Sigmoid colon (tissue), 7 donors: ENCODE data around the gene TRPV5. TPM values are rescaled to one million over a fixed set of nuclear protein-coding genes. Genes with fewer than 3 reads are reported as not detected.

ENCODE experiments used
- DNase-seq: peaks from one replicate; pipeline ENCODE4 v3.0.0-alpha.2; 2019
- H3K27ac ChIP-seq, 4 donors: fragments of 200-600 bp; sonication (generic); one replicate each; pipeline ENCODE4 v1.5.1; 2016 to 2019; ENCODE audit warnings: mild to moderate bottlenecking in 1 of 4
- H3K27me3 ChIP-seq, 3 donors: fragments of 200-600 bp; sonication (generic); one replicate each; pipeline ENCODE4 v1.5.1; 2019; ENCODE audit warnings: mild to moderate bottlenecking in 1 of 3
- H3K36me3 ChIP-seq, 4 donors: fragments of 200-600 bp; sonication (generic); one replicate each; pipeline ENCODE4 v1.5.1; 2016 to 2019
- H3K4me1 ChIP-seq, 4 donors: fragments of 200-600 bp; sonication (generic); one replicate each; pipeline ENCODE4 v1.5.1; 2017 to 2019
- H3K4me3 ChIP-seq, 4 donors: fragments of 200-600 bp; sonication (generic); one replicate each; pipeline ENCODE4 v1.5.1; 2017 to 2019; ENCODE audit warnings: mild to moderate bottlenecking in 2 of 4, moderate library complexity in 1 of 4
- H3K9me3 ChIP-seq, 4 donors: fragments of 200-600 bp in 3 of 4; sonication (generic) in 3 of 4; one replicate each; pipeline versions ENCODE4 v1.5.1 to v1.6.1; 2013 to 2019
- EP300 ChIP-seq, 4 donors: sonication (generic); formaldehyde crosslinking; IDR thresholded peaks; one replicate each; pipeline ENCODE4 v1.6.1; 2017; ENCODE audit warnings: antibody characterized with exemption in 4 of 4
- POLR2A ChIP-seq, 2 donors: fragments of 450-650 bp; IDR thresholded peaks; one replicate each; pipeline ENCODE4 v1.6.1; 2016; ENCODE audit warnings: antibody characterized with exemption in 2 of 2, mild to moderate bottlenecking in 2 of 2, moderate library complexity in 2 of 2
- POLR2AphosphoS5 ChIP-seq, 4 donors: sonication (generic); formaldehyde crosslinking; IDR thresholded peaks; one replicate each; pipeline ENCODE4 v1.6.1; 2017; ENCODE audit warnings: antibody characterized with exemption in 4 of 4
- WGBS, 2 donors: extraction: QIAGEN DNeasy Blood & Tissue Kit; methylation state at CpG; one replicate each; pipeline ENCODE4 v1.1.7; 2013; 5-methylcytosine and 5-hydroxymethylcytosine counted together
- intact Hi-C: fragments of 100-400 bp; cut with DNase I; formaldehyde crosslinking; loops from one replicate; pipeline ENCODE4 v1.15.1; 2023
- polyA plus RNA-seq, 3 donors: library from polyadenylated mRNA; stranded (reverse); fragments of 200-250 nt; gene quantifications; one replicate each; pipeline ENCODE4 v1.2.3, GENCODE V29; 2013
- total RNA-seq, 4 donors: library from RNA; depleted of rRNA; stranded (reverse); fragments of >200 nt; gene quantifications; one replicate each; pipeline ENCODE4 v1.1.0, GENCODE V29; 2016
- TF ChIP-seq, protein P1 (sequence below), 4 experiments: fragments of 450-650 bp in 3 of 4; fragments of 200-600 bp in 1 of 4; IDR thresholded peaks; one replicate each; pipeline ENCODE4 v1.5.1; 2016 to 2019; ENCODE audit warnings: antibody characterized with exemption in 4 of 4, mild to moderate bottlenecking in 3 of 4, moderate library complexity in 2 of 4
- donor health status: healthy with polysubstance abuse.
- donor health status: Bipolar disorder and iron deficiency.
- donor health status: healthy.

The TRPV5 gene
- total and polyA plus RNA-seq, 7 donors: 0.03 TPM; not detected in 6

- TF ChIP-seq POLR2A (IDR thresholded peaks at IDR 0.05) (no peak), POLR2AphosphoS5 (IDR thresholded peaks at IDR 0.05) (no peak), EP300 (IDR thresholded peaks at IDR 0.05) (no peak)
- TF ChIP-seq, protein P1, sequence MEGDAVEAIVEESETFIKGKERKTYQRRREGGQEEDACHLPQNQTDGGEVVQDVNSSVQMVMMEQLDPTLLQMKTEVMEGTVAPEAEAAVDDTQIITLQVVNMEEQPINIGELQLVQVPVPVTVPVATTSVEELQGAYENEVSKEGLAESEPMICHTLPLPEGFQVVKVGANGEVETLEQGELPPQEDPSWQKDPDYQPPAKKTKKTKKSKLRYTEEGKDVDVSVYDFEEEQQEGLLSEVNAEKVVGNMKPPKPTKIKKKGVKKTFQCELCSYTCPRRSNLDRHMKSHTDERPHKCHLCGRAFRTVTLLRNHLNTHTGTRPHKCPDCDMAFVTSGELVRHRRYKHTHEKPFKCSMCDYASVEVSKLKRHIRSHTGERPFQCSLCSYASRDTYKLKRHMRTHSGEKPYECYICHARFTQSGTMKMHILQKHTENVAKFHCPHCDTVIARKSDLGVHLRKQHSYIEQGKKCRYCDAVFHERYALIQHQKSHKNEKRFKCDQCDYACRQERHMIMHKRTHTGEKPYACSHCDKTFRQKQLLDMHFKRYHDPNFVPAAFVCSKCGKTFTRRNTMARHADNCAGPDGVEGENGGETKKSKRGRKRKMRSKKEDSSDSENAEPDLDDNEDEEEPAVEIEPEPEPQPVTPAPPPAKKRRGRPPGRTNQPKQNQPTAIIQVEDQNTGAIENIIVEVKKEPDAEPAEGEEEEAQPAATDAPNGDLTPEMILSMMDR (IDR thresholded peaks at IDR 0.05): no peak
- Histone ChIP-seq H3K36me3 (no peaks in the 10 kb centered on the region), H3K4me3 (no peak overlapping the region), H3K27me3 (no peaks in the 10 kb centered on the region), H3K27ac (no peak overlapping the region), H3K9me3 (no peaks in the 10 kb centered on the region), H3K4me1 (no peaks in the 10 kb centered on the region)
- 58 to 72% methylated on average over 21 of the region's 21 CpGs for WGBS, 2 donors
- intact Hi-C loops: no loop called here
- DNase-seq: no peak
Observed at GRCh38 chr7:142908921-142909890, 24.3 kb downstream of the TRPV5 start.

DNA sequence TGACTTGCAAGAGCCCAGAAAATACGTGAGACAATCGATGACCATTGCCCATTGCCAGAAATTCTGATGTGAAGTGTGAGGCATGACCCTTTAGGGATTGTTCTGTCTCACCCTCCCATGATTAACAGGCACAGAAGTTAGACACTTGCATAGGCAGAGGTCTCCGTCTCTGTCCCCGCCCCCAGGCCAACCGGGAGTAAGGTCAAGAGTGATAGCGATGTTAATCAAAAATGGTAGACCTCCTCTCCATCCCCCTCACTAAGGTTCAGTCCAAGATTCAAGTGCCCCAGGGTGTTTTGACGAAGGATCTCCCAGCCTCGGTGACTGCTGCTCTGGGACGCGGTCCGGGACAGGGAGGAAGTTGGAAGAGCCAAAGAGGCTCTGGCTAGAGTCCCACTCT lies 25.3 kb downstream of the TRPV5 start:
- no peak overlapping the region for H3K4me3 ChIP-seq
- H3K36me3 ChIP-seq: no peaks in the 10 kb centered on the region
- no peak for DNase-seq
- no peaks in the 10 kb centered on the region for H3K4me1 ChIP-seq
- H3K27ac ChIP-seq: no peak overlapping the region
- 94 to 95% methylated on average over 11 of the region's 11 CpGs for WGBS, 2 donors
- no peaks in the 10 kb centered on the region for H3K27me3 ChIP-seq
- intact Hi-C loops: no loop called here
- H3K9me3 ChIP-seq: no peaks in the 10 kb centered on the region
- TF ChIP-seq POLR2AphosphoS5 (IDR thresholded peaks at IDR 0.05) (no peak), POLR2A (IDR thresholded peaks at IDR 0.05) (no peak), EP300 (IDR thresholded peaks at IDR 0.05) (no peak)
- TF ChIP-seq, protein P1 (IDR thresholded peaks at IDR 0.05): no peak

GRCh38 chr7:142906643-142907042 lies 26.9 kb downstream of the TRPV5 start:
- Histone ChIP-seq H3K4me1 (no peaks in the 10 kb centered on the region), H3K27me3 (no peaks in the 10 kb centered on the region), H3K9me3 (no peaks in the 10 kb centered on the region), H3K27ac (no peak overlapping the region), H3K36me3 (no peaks in the 10 kb centered on the region), H3K4me3 (no peak overlapping the region)
- 67 to 96% methylated on average over 2 of the region's 2 CpGs for WGBS, 2 donors
- DNase-seq: no peak
- TF ChIP-seq EP300 (IDR thresholded peaks at IDR 0.05) (no peak), POLR2AphosphoS5 (IDR thresholded peaks at IDR 0.05) (no peak), POLR2A (IDR thresholded peaks at IDR 0.05) (no peak)
- TF ChIP-seq, protein P1 (IDR thresholded peaks at IDR 0.05): no peak
- intact Hi-C loops: no loop called here

GRCh38 chr7:142905759-142906158 lies 27.8 kb downstream of the TRPV5 start:
- 86% methylated on average over 2 of the region's 2 CpGs for WGBS, 2 donors
- no peak overlapping the region for H3K27ac ChIP-seq
- H3K36me3 ChIP-seq: no peaks in the 10 kb centered on the region
- H3K4me1 ChIP-seq: no peaks in the 10 kb centered on the region
- TF ChIP-seq EP300 (IDR thresholded peaks at IDR 0.05): no peak
- TF ChIP-seq, protein P1 (IDR thresholded peaks at IDR 0.05): no peak
- no peak for TF ChIP-seq POLR2A (IDR thresholded peaks at IDR 0.05)
- TF ChIP-seq POLR2AphosphoS5 (IDR thresholded peaks at IDR 0.05): no peak
- no peak for DNase-seq
- H3K9me3 ChIP-seq: no peaks in the 10 kb centered on the region
- intact Hi-C loops: no loop called here
- H3K27me3 ChIP-seq: no peaks in the 10 kb centered on the region
- H3K4me3 ChIP-seq: no peak overlapping the region
